GM19193 (cell line): ENCODE results near the gene LRFN3.
A peak's percentile ranks its signal among the peaks of the same experiment; 100 is the strongest.

ENCODE experiments used
- POLR2A ChIP-seq: IDR thresholded peaks from 4 replicates; pipeline ENCODE4 v1.6.1; 2011; ENCODE audit not compliant: insufficient read depth, insufficient read length; ENCODE audit errors: extremely low read depth

LRFN3 gene

GRCh38 chr19:35935911-35936737 lies at the start of gene LRFN3:
Gene LRFN3 (plus strand): TSS chr19:35936374. CDS start chr19:35939426, 3,052 bp downstream.
- TF ChIP-seq POLR2A = no peak

- TF ChIP-seq POLR2A = peak; percentile 50
Observed at GRCh38 chr19:35887197-35887596, 49.0 kb upstream of the LRFN3 start.

- TF ChIP-seq POLR2A = no peak
Observed at GRCh38 chr19:35888398-35888797, 47.8 kb upstream of the LRFN3 start.

GRCh38 chr19:35889370-35890112 lies 46.6 kb upstream of the LRFN3 start:
- TF ChIP-seq POLR2A = peak; percentile 11

- TF ChIP-seq POLR2A = peak; percentile 23
Observed at GRCh38 chr19:35890113-35890650, 46.0 kb upstream of the LRFN3 start.

- no peak for TF ChIP-seq POLR2A
Observed at GRCh38 chr19:35894342-35894741, 41.8 kb upstream of the LRFN3 start.

- TF ChIP-seq POLR2A = no peak
Observed at GRCh38 chr19:35895911-35896642, 40.1 kb upstream of the LRFN3 start.

- no peak for TF ChIP-seq POLR2A
Observed at GRCh38 chr19:35896643-35897040, 39.5 kb upstream of the LRFN3 start.

- TF ChIP-seq POLR2A = no peak
Observed at GRCh38 chr19:35897706-35898451, 38.3 kb upstream of the LRFN3 start.

- TF ChIP-seq POLR2A = no peak
Observed at GRCh38 chr19:35898499-35898809, 37.7 kb upstream of the LRFN3 start.

GRCh38 chr19:35899547-35900214 lies 36.5 kb upstream of the LRFN3 start:
- no peak for TF ChIP-seq POLR2A

- TF ChIP-seq POLR2A = no peak
Observed at GRCh38 chr19:35901055-35901644, 35.0 kb upstream of the LRFN3 start.

- peak; percentile 48 for TF ChIP-seq POLR2A
Observed at GRCh38 chr19:35901854-35902661, 34.1 kb upstream of the LRFN3 start, which contains the start of gene HCST. Gene HCST (plus strand): TSS chr19:35902529. CDS start chr19:35902594, 65 bp downstream.
